GM23338 (cell line): Measurements from ENCODE around the gene AOPEP. TPM values are rescaled to one million over a fixed set of nuclear protein-coding genes. Genes with fewer than 3 reads are reported as not detected.

ENCODE experiments used
- ATAC-seq: fragments of 200-7000 bp; cut with Tn5 transposase; 3 replicates; pipeline ENCODE4 v1.9.1; 2020
- DNase-seq: peaks from one replicate; pipeline ENCODE4 v3.0.0-alpha.2; 2015; ENCODE audit warnings: low spot score
- H2AFZ ChIP-seq: fragments of 200-600 bp; sonication (generic); 2 replicates; pipeline ENCODE4 v1.8.0; 2016; ENCODE audit warnings: antibody characterized with exemption, mild to moderate bottlenecking, moderate library complexity
- H3F3A ChIP-seq: fragments of 200-600 bp; sonication (generic); replicated peaks from 2 replicates; pipeline ENCODE4 v1.8.0; 2017; ENCODE audit warnings: antibody characterized with exemption, mixed run types, low read depth
- H3K27ac ChIP-seq: fragments of 200-600 bp; sonication (generic); 2 replicates; pipeline ENCODE4 v1.6.1; 2016; ENCODE audit warnings: low read depth
- H3K27me3 ChIP-seq: fragments of 200-600 bp; sonication (generic); 2 replicates; pipeline ENCODE4 v1.8.0; 2016; ENCODE audit warnings: mild to moderate bottlenecking, mixed run types, moderate library complexity; ENCODE audit not compliant: insufficient read depth
- H3K36me3 ChIP-seq: fragments of 200-600 bp; sonication (generic); 2 replicates; pipeline ENCODE4 v1.8.0; 2016; ENCODE audit warnings: mild to moderate bottlenecking; ENCODE audit not compliant: insufficient read depth
- H3K4me1 ChIP-seq: fragments of 200-600 bp; sonication (generic); 2 replicates; pipeline ENCODE4 v1.8.0; 2016; ENCODE audit warnings: mild to moderate bottlenecking, moderate library complexity; ENCODE audit not compliant: insufficient read depth
- H3K4me2 ChIP-seq: fragments of 200-600 bp; sonication (generic); 2 replicates; pipeline ENCODE4 v1.7.1; 2017; ENCODE audit warnings: mixed run types
- H3K4me3 ChIP-seq: fragments of 200-600 bp; sonication (generic); 2 replicates; pipeline ENCODE4 v1.6.1; 2016; ENCODE audit warnings: mixed run types
- H3K79me2 ChIP-seq: fragments of 200-600 bp; sonication (generic); replicated peaks from 2 replicates; pipeline ENCODE4 v1.8.0; 2017; ENCODE audit warnings: mild to moderate bottlenecking; ENCODE audit not compliant: insufficient read depth
- H3K9me2 ChIP-seq: fragments of 200-600 bp; sonication (generic); 2 replicates; pipeline ENCODE4 v1.8.0; 2017; ENCODE audit not compliant: insufficient read depth
- H4K20me1 ChIP-seq: fragments of 200-600 bp; sonication (generic); replicated peaks from 2 replicates; pipeline ENCODE4 v1.8.0; 2017; ENCODE audit warnings: mild to moderate bottlenecking; ENCODE audit not compliant: insufficient read depth
- H3K27ac Mint-ChIP-seq: 2 replicates; pipeline ENCODE4 v1.8.0; 2020; ENCODE audit warnings: inconsistent platforms, mild to moderate bottlenecking, moderate library complexity, mixed read lengths
- H3K27me3 Mint-ChIP-seq: 3 replicates; pipeline ENCODE4 v1.8.0; 2022; ENCODE audit warnings: low read depth, mild to moderate bottlenecking, moderate library complexity, mixed read lengths, inconsistent platforms; ENCODE audit not compliant: insufficient read depth, poor library complexity
- H3K36me3 Mint-ChIP-seq: 3 replicates; pipeline ENCODE4 v1.8.0; 2021; ENCODE audit warnings: low read depth, mild to moderate bottlenecking, inconsistent platforms, moderate library complexity, mixed read lengths
- H3K4me1 Mint-ChIP-seq: 3 replicates; pipeline ENCODE4 v1.8.0; 2020; ENCODE audit warnings: mild to moderate bottlenecking, inconsistent platforms, mixed read lengths
- H3K4me3 Mint-ChIP-seq: 3 replicates; pipeline ENCODE4 v1.8.0; 2021; ENCODE audit warnings: moderate library complexity, mild to moderate bottlenecking, inconsistent platforms, mixed read lengths
- H3K9me3 Mint-ChIP-seq: 3 replicates; pipeline ENCODE4 v1.8.0; 2020; ENCODE audit warnings: moderate library complexity, mild to moderate bottlenecking, inconsistent platforms, mixed read lengths
- CREB1 ChIP-seq: fragments of 250-450 bp; sonication (Bioruptor Pico); IDR thresholded peaks from 2 replicates; pipeline ENCODE4 v1.5.0; 2020; ENCODE audit warnings: low read depth, mild to moderate bottlenecking, moderate library complexity
- STAT1 ChIP-seq: IDR thresholded peaks from one replicate; pipeline ENCODE4 v1.6.1; 2016; ENCODE audit warnings: antibody characterized with exemption; ENCODE audit not compliant: unreplicated experiment
- ZNF331 ChIP-seq: fragments of 250-450 bp; sonication (Bioruptor Pico); IDR thresholded peaks from 2 replicates; pipeline ENCODE4 v1.5.0; 2020; ENCODE audit warnings: low read depth, mild to moderate bottlenecking, moderate library complexity
- ZNF462 ChIP-seq: fragments of 250-450 bp; sonication (Bioruptor Pico); IDR thresholded peaks from 2 replicates; pipeline ENCODE4 v1.5.0; 2020; ENCODE audit warnings: mild to moderate bottlenecking, moderate library complexity
- polyA plus RNA-seq: library from polyadenylated mRNA; unstranded; fragments of >200 nt; fragmentation: Nextera tagmentation; extraction: Ambion mirVana; gene quantifications from 2 replicates; pipeline ENCODE4 v1.2.1, GENCODE V29; 2016
- total RNA-seq: library from RNA; depleted of rRNA; stranded (reverse); fragments of >200 nt; shearing (Covaris generic); gene quantifications from 2 replicates; pipeline ENCODE4 v1.2.3, GENCODE V29; 2014

Gene AOPEP
- total and polyA plus RNA-seq, 2 experiments from 2014 or later = 7.0 to 16.5 TPM

GRCh38 chr9:94923326-94924089 is 197.0 kb downstream of the AOPEP start (continued):
- TF ChIP-seq ZNF462 = no peak
- no peak for TF ChIP-seq ZNF331 (CRISPR knock-in tag)
- no peak for TF ChIP-seq CREB1 (CRISPR knock-in tag)

- Histone ChIP-seq H3K36me3 (no peaks in the 10 kb centered on the region), H4K20me1 (no peaks in the 10 kb centered on the region), H3F3A (no peaks in the 10 kb centered on the region), H3K9me2 (no peaks in the 10 kb centered on the region), H3K4me2 (no peak overlapping the region), H3K79me2 (no peaks in the 10 kb centered on the region), H3K27me3 (no peaks in the 10 kb centered on the region), H3K4me1 (peaks cover 4% of the 10 kb centered on the region; the same call in 1 of the 2 replicates), H2AFZ (no peak overlapping the region), H3K27ac (no peak overlapping the region), H3K4me3 (no peak overlapping the region)
- TF ChIP-seq STAT1 = no peak
- no peak for DNase-seq
- H3K9me3 Mint-ChIP-seq = no peaks in the 10 kb centered on the region; the same call in 2 of the 3 replicates
- peaks cover 5% of the 10 kb centered on the region; the same call in 1 of the 3 replicates for H3K36me3 Mint-ChIP-seq
- no peak for ATAC-seq
- H3K27ac Mint-ChIP-seq = no peak overlapping the region
- H3K4me1 Mint-ChIP-seq = peaks cover 41% of the 10 kb centered on the region
- H3K4me3 Mint-ChIP-seq = no peak overlapping the region
- H3K27me3 Mint-ChIP-seq = peaks cover 7% of the 10 kb centered on the region
These were observed 199.4 kb downstream of the AOPEP start for GRCh38 chr9:94925751-94926430.
